Stimulated activated CD4-positive, alpha-beta T cell treated with anti-CD3 and anti-CD28 coated beads, Interleukin-4, amount 100 ng/mL, for 48 hours (primary cell): ENCODE measurements around the gene PDE4B.
"Not testable (repeated sequence)": the region's sequence is repeated elsewhere in the genome, so short reads cannot be mapped to it uniquely, and the experiment has no call there.

Source experiments
- DNase-seq, 2 donors: peaks; one replicate each; pipeline ENCODE4 v3.0.0-alpha.2; 2020; ENCODE audit warnings: low read depth in 2 of 2

The PDE4B gene

DNA sequence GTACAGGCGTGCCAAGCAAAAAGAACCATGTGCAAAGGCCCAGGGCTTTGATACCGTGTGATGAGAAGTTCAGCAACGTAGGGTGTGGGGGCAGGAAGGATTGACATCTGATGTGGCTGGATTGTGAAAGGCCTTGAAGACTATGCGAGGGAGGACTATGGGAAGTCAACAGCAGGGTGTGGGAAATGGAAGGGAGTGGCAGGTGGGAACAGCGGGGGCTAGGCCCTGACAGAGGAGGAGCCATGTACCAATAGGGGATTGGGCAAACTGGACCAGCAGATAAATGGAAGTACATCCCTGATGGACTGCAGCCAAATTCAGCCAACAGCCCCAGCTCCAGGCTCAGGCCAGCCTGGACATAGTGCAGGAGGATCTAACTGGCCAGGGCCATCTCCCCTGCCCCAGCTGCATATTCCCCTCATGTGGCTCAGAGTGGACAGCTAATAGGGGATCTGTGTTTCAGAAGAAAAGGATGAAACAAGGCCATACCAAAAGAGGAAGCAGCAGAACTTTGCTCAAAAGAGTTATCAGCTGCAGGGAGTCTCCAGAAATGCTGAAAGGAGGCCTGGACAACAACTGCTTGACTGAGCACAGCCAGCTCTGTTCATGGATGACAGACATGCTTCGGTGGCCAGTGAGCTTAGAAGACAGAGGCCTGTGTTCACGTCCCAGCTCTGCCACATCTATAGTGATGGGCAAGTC lies 601.0 kb downstream of the PDE4B start:
- no peak for DNase-seq

DNA sequence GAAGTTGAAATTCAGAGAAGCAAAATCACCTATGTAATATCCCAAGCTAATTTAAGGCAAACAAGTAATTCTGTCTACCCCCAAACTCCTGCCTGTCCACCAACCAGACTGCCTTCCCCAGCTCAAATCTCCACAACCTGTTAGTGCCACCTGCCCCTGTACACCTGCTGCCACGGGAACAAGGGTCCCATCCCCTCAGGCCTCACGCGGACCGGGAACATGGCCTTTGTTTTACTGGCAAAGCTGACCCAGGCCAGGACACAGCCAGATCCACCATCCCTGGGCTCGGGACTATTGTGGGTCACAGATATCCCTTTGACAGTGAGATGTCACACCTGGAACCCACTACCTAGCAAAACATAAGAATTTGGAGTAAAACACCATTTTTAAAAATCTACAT lies 601.9 kb downstream of the PDE4B start:
- DNase-seq = no peak

DNA sequence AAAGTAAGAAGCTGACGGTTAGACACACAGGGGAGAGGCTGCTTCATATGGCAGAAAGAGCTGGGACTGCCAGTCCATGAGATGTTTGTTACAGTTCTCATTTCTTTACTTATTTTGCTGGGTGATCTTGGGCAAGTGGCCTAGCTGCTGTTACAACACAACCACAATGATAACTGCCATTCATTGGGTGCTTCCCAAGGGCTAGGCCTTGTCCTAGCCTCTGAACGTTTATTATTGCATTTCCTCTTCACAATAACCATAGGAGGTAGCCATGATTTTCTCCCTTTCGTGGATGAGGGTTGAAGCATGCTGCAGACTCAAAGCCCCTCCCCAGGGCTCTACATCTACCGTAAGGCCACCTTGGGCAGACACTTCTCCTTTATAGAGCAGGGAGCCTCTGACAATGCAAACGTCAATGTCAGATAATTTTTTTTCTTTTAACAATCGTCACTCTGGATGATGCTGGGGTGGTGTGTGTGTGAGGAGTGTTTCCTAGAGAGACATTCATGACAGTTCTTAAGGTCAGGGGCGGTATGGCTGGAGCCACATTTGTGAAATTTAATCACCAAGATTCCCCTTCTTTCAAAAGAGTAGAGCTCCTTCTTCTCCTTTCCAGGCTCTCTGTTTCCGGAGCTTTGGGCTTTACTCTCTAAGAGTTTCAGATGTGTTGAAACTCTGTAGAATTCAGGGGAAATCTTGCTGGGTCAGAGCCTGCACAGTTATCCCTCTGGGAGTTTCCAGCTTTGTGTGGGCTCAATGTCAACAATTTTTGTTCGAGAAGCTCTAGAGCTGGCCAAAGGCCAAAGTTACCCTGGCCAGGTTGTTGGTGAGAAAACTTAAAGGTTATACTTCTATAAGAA lies 602.7 kb downstream of the PDE4B start:
- DNase-seq = no peak

DNA sequence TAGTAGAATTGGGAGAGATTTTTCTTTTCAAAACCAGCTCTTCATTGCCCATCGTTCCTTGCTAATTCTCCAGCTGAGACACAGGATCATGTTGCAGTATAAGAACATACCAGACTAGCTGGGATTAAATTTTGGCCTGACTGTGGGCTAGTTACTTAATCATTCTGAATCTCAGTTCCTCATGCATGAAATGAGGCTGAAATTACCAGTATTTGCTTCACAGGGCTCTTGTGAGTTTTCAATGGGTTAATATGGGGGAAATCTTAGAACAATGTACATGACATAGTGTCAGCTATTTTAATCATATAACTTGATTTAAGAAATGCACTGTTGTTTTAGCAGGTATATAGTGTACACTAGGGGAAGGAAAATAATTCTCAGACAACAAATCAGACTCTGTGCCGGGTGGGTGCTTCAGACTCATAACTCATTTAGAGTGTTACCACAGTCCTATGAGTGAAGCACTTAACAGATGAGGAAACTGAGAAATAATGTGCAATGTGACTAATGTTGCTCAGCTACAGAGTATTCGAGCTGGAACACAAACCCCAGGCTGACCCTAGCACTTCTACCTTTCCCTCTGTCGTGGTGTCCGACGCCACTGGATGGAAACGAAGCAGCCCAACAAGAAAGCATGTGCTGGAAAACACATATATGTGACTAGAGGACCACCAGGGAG lies 603.7 kb downstream of the PDE4B start:
- no peak for DNase-seq

DNA sequence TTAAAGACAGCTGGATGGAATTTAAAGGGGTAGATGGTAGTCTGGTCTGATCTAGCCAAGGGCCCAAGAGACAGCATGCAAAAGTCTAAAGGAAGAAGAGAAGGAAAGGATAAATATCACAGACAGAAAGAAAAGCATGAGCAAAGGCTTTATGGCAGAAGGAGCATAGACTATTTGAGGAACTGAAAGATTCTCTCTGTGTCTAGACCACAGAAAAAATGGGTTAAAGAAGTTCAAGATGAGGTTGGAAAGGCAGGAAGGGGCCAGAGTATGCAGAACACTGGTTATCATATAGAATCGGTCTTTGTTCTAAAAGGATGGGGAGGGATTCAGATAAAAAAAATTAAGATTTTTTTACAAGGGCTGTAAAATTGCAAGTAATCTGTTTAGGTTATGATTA lies 604.5 kb downstream of the PDE4B start:
- no peak for DNase-seq

DNA sequence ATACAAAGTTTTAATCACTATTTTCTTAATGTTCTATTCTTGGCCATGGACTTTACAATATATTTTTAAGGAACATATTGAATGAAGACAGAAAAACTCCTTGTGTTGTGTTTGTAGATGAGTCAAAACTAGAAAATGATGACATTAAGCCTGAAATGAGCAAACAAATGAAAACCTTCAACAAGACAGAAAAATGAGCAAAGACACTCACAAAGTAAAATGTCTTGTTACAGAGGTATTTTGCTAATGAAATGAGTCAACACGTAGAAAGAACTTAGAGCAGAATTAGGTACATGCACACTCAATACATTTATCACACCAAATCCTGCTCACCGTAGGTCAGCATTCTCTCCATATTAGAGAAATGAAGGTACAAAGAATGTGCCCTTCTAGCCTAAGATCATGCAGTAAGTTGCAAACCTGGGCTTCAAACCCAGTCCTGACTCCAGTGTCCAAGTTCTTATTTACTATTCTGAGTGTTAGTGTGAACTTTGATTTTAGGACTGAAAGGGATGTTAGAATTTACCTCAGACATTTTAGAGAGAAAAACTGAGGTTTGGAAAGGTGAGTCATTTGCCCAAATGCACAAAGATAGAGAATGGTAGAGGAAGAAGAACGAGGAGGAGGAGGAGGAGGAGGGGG lies 607.3 kb downstream of the PDE4B start:
- no peak for DNase-seq

DNA sequence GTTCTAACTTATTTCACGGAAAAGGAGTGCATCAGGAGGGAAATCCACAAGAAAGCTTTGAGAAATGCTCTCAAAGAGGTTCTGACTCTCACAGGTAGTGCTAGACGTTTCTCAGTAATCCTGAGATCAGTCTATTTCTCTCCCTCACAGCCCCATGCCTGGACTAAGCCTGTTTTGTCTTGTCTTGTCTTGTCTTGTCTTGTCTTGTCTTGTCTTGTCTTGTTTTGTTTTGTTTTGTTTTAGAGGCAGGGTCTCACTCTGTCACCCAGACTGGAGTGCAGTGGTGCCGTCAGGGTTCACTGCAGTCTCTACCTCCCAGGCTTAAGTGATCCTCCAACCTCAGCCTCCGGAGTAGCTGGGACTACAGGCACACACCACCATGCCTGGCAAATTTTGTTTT lies 608.0 kb downstream of the PDE4B start:
- no peak for DNase-seq

DNA sequence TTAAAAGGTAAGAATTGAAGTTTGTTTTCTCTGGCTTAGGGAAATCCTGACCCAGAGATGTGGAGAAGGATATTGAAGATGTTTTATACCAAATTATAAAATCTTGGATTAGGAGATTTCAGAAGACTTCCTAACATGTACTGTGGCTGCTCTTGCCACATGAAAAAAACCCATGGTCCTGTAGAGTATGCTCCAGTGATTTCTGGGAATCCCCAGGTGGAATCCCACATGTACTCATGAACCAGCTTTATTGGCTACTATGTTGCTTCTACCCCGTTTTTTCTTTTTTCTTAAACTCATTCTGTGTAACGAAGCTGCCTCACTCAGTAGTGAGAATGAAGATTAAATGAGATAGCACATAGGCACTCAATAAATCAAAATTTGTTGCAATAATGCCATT lies 608.5 kb downstream of the PDE4B start:
- no peak for DNase-seq

DNA sequence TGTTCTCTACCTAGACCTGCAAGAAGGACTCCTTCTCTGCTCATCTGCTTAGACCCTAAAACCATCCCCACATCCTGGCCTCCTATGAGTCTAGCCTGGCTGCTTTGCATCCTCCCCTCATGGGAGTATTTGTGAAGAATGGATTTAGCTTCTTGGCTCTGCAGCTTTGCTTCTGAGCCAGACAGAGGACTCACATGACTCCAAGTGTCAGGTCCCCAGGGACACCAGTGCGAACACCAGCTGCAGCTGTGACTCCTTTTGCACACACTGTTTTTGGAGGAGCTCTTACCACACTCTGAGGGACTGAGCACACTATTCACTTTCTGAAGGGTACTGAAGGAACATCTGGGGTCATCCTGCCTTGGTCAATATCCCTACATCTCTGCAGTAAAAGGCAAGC lies 609.5 kb downstream of the PDE4B start:
- DNase-seq = no peak

DNA sequence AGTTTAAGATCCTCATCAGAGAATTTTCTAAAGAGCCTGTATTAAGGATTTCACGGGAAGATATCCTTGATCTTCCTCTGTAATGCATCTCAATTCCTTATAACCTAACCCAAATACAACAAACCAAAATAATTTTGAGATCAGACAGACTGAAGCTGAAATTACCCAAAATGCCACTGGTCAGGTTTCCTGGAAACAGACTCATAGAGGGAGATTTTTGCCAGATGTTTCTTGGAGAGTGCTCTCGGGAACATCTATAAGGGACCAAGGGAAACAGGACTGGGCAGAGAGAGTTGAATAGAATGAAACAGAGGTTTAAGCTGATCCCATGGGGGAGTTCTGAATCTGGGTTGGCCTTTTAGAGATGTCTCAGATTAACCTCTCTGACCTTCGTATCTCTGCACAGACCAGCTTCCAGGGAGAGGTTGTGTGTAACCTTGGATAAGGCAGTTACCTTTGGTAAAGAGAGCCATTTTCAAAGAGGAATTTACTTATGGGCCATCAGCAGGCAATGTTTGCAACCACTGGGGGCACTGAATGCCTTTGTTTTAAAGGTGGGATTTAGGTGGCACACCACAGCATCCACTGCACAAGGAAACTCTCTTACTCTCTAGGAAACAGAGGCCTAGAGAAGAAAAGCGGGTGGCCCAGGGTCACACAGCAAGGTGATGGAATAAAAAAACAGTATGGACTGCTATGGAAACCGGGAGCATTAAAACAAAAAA lies 610.5 kb downstream of the PDE4B start:
- no peak for DNase-seq

DNA sequence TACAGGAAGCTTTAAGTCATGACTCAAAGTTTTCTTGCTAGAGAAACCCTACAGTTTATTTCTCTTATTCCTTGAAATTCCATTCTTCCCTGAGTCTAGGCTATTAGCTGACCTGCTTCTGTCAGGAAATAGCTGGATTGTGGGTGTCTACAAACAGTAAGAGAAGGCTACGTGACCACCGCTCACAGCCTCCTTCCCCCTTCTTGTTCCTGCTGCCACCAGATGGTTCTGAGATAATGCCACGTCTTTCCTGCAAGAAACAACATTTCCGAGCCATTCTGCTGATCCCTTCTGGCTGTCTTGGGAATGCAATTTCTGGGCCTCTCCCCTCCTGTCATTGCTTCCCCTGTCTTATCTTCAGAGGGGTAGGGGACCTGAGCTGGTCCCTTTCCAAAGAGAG lies 612.4 kb downstream of the PDE4B start:
- DNase-seq = no peak

DNA sequence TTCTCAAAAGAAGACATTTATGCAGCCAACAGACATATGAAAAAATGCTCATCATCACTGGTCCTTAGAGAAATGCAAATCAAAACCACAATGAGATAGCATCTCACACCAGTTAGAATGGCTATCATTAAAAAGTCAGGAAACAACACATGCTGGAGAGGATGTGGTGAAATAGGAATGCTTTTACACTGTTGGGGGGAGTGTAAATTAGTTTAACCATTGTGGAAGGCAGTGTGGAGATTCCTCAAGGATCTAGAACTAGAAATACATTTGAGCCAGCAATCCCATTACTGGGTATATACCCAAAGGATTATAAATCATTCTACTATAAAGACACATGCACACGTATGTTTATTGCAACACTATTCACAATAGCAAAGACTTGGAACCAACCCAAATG lies 618.8 kb downstream of the PDE4B start:
- not testable (repeated sequence) for DNase-seq

DNA sequence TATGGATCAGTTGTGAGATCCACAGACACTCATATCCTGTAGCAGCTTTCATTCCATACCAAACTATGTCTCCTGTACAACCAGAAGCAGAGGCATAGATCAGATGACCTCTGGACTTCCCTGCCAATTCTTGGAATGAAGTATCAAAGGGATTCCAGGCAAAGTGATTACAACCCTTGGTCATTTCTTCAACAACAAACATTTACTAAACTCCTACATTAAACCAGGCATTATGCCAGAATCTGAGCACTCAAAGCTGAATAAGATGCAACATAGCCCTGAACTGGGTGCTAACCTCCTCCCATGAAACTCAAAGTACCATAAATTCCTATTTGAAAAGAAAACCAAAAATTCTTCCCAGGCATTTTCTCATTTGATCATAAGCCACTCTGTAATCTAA lies 620.0 kb downstream of the PDE4B start:
- no peak for DNase-seq

DNA sequence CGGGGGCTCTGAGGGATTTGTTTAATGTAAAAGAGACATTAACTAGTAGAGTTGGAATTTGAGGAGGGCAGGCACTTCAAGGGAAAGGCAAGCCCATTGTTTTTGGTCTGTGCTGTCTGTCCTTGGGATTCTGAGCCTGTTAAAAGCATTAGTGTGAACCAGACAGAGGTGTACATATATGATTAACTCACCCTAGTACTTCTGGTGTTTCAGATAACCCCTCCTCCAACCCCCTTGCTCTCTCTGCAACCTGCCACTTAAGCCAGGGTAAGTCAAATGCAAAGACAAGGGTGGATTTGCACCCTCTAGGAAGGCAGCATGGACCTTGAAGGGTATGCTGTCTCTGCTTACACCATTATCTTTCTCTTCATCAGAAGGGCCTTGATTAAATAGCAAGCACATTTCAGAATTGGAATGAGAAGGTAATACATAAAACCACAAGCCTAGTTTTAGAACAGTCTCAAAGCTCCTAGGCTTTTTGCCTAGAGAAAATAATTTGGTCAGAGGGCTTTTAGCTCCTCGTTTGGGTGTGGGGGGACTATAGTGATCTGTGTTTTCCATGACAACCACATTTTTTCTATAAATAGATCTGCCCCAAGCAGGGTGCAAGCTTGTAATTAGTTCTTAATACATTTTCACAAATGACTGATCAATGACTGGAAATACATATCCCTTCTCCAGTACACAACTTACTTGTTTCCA lies 620.6 kb downstream of the PDE4B start:
- no peak for DNase-seq

DNA sequence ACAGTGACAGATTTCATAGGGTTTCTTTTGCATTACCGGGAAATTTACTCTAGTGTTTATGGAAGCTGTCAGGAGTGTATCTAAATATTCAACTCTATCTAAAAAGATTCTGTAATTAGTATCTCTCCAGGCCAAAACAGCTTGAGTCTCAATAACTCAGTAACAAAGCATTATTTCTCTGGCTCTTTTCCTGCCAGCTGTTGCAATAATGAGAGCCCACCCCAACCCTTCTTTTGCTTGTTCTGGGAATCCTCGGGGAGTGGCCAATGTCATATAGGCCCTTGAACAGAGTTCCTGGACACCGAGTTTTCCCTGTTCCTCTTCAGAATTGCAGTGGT lies 621.1 kb downstream of the PDE4B start:
- DNase-seq = no peak

DNA sequence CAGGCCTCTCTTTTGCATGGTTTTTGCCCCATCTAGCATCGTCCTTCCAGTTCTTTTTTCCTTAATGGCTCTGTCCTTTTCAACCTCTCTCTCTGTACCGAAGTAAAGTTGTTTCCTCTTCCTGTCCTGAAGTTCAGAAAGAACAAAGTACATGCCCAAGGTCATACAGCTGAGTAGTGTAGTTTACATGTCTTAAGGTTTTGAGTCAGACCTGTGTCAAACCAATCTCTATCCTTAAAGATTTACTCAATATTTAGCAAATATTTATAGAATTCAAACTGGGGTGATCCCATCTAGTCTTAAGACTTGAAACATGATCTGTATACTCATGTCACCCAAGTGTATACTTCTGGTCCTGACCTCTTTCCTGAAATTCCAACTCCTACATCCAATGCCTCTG lies 622.6 kb downstream of the PDE4B start:
- DNase-seq = no peak

DNA sequence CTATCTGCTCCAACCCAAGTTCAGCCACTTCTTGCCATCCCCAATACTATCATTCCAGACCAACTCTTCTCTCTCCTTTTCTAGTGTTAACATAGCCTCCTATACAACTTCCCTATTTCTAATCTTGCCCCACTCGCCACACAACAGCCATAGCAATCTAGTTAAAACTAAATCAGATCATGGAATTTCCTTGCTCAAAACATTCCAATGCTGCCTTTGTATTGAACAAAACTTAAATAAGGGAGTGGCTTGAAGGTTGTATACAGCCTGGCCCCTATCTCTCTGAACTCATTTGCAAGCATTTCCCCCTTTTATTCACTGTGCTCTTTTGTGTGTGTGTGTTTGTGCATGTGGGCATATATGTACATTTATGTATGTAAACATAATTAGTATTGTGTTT lies 623.2 kb downstream of the PDE4B start:
- no peak for DNase-seq

DNA sequence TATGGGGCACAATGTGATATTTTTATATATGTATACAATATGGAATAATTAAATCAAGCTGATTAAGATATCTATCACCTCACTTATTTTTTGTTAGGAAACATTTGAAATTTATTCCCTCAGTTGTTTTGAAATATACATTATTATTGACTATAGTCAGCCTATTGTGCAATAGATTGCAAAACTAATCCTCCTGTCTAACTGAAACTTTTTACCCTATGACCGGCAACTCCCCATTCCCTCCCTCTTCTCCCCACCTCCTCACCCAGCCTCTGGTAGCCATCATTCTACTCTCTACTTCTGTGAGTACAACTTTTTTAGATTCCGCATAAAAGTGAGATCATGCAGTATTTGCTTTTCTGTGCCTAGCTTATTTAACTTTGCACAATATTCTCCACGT lies 623.6 kb downstream of the PDE4B start:
- no peak for DNase-seq

DNA sequence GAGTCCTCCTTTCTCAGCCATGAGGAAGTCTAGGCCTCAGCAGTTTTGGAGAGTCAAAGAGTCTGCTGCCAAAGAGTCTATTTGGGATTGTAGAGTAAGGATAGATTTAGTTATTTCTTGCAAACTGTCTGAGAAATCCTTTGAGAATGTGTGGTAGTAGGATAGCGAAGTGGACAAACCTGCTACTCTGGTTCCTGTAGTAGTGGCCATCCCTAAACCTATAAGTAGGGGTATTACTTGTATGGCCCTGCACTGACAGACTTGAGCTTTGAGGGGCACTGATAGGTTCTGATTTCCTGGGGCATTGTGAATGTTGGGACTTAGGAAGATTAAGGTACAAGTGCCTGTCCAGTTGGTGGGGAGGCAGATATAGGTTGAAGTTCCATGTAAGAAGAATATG lies 625.3 kb downstream of the PDE4B start:
- DNase-seq = no peak

DNA sequence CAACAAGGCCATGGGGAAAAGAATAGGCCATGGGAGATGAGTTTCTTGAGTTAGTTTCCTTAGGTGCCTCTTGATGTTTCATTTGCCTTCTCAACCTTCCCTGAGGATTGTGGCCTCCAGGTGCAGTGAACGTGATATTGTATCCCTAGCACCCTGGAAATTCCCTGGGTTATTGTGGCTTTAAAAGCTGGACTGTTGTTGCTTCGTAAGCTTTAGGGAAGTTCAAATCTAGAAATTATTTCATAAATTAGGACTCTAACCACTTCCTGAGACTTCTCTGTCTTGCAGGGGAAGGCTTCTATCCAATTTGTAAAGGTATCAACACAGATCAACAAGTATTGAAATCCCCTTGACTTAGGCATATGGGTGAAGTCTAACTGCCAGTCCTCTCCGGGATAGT lies 627.5 kb downstream of the PDE4B start:
- DNase-seq = not testable (repeated sequence)

DNA sequence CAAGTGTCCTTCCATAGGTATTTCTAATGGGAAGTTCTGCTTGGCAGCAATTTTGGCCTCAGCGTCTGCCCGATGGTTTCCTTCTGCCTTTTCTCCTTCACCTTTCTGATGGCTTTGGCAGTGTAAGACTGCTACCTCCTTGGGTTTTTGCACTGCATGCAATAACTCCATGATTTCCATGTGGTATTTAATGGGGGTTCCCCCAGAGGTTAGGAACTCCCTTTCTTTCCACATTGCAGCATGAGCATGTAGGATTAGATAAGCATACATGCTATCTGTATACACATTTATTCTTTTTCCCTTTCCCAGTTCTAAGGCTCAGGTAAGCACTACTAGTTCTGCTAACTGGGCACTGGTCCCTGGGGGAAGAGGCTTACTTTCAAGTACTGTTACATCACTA lies 628.2 kb downstream of the PDE4B start:
- DNase-seq = not testable (repeated sequence)
